Dendritic cell treated with granulocyte-macrophage colony-stimulating factor and Interleukin-4, amounts not matched to agents 40 ng/mL and 50 ng/mL, for 4 days (primary cell): ENCODE data around the gene GNB5.

ENCODE experiments used
- H3K27ac Mint-ChIP-seq: one replicate; pipeline ENCODE4 v1.8.0; 2022; ENCODE audit warnings: mild to moderate bottlenecking, mixed read lengths
- H3K27me3 Mint-ChIP-seq: one replicate; pipeline ENCODE4 v1.8.0; 2022; ENCODE audit warnings: mild to moderate bottlenecking, mixed read lengths
- H3K36me3 Mint-ChIP-seq: one replicate; pipeline ENCODE4 v1.8.0; 2022; ENCODE audit warnings: low read depth, mixed read lengths
- H3K4me1 Mint-ChIP-seq: one replicate; pipeline ENCODE4 v1.8.0; 2022; ENCODE audit warnings: low read depth, mixed read lengths
- H3K4me3 Mint-ChIP-seq: one replicate; pipeline ENCODE4 v1.8.0; 2022; ENCODE audit warnings: mild to moderate bottlenecking, moderate library complexity, mixed read lengths
- H3K9me3 Mint-ChIP-seq: one replicate; pipeline ENCODE4 v1.8.0; 2022; ENCODE audit warnings: mixed read lengths
- intact Hi-C: fragments of 100-400 bp; cut with micrococcal nuclease; formaldehyde crosslinking; loops from one replicate; pipeline ENCODE4 v1.15.0; 2022

GNB5 gene

DNA sequence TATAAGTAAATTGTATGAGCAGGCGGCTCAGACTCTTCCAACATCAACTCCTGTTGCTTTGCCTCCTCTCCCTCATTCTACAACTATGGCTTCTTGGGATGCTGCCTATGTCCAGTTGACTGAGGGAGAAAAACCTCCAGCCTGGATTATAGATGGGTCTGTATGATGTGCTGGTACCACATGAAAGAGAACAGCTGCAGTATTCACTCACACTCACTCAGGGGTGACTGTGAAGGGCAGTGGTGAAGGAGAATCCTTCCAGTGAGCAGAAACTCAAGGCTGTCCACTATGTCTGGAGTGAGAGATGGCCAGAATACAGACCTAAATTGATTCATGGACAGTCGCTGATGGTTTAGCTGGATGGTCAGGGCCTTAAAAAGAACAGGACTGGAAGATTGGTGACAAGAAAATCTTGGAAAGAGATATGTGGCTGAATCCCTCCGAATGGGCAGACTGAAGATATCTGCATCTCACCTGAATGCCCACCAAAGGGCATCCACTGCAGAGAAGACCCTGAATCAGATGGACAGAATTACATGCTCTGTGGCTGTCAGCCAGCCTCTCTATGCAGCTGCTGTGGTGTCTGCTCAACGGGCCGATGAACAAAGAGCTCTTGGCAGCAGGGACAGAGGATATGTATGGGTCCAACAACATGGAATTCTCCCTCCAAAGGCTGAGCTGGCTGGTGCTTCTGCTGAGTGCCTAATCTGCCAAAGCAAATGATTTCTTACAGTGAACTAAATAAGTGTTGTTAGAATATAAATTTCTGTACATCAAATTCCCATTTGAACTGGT lies 76.7 kb downstream of the GNB5 start:
- Mint-ChIP-seq H3K9me3 (no peaks in the 10 kb centered on the region), H3K27ac (no peak overlapping the region), H3K4me3 (no peak overlapping the region), H3K27me3 (peaks cover 47% of the 10 kb centered on the region), H3K36me3 (no peaks in the 10 kb centered on the region), H3K4me1 (peaks cover 18% of the 10 kb centered on the region)
- intact Hi-C loops: no loop called here

DNA sequence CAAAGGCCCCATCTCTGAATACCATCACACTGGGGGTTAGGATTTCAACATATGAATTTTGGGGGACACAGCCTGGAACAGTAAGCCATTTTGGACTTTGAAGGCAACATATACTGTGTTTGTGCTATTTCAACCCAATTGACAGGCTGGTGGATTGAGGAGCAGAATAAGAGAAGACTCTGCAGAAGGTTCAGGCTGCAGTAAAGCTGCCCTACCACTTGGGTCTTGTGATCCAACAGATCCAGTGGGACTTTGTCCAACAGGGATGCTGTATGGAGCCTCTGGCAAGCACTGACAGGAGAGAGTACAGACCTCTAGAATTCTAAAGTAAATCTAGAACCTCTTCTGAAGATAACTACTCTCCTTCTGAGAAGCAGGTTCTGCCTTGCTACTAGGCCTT lies 77.5 kb downstream of the GNB5 start:
- no peak overlapping the region for H3K4me3 Mint-ChIP-seq
- no peaks in the 10 kb centered on the region for H3K9me3 Mint-ChIP-seq
- peaks cover 13% of the 10 kb centered on the region for H3K4me1 Mint-ChIP-seq
- H3K27me3 Mint-ChIP-seq: peaks cover 49% of the 10 kb centered on the region
- intact Hi-C loops: no loop called here
- no peaks in the 10 kb centered on the region for H3K36me3 Mint-ChIP-seq
- H3K27ac Mint-ChIP-seq: no peak overlapping the region

DNA sequence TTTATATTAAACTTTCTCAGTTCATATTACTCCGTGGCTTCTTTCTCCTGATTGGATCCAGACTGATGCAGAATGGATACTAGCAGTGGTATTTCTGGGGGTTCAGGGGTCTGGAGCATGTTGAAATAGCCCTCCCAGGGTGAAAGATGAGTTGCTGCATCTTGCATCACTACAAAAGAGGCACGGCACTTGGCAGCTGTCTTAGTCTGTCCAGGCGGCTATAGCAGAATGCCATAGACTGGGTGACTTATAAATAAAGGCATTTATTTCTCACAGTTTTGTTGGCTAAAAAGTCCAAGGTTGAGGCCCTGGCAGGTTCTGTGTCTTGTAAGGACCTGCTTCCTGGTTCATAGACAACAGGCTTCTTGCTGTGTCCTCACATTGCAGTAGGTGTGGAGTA lies 78.0 kb downstream of the GNB5 start:
- H3K27me3 Mint-ChIP-seq: peaks cover 49% of the 10 kb centered on the region
- intact Hi-C loops: no loop called here
- no peak overlapping the region for H3K27ac Mint-ChIP-seq
- no peak overlapping the region for H3K4me3 Mint-ChIP-seq
- no peaks in the 10 kb centered on the region for H3K36me3 Mint-ChIP-seq
- H3K4me1 Mint-ChIP-seq: peaks cover 12% of the 10 kb centered on the region
- H3K9me3 Mint-ChIP-seq: no peaks in the 10 kb centered on the region

DNA sequence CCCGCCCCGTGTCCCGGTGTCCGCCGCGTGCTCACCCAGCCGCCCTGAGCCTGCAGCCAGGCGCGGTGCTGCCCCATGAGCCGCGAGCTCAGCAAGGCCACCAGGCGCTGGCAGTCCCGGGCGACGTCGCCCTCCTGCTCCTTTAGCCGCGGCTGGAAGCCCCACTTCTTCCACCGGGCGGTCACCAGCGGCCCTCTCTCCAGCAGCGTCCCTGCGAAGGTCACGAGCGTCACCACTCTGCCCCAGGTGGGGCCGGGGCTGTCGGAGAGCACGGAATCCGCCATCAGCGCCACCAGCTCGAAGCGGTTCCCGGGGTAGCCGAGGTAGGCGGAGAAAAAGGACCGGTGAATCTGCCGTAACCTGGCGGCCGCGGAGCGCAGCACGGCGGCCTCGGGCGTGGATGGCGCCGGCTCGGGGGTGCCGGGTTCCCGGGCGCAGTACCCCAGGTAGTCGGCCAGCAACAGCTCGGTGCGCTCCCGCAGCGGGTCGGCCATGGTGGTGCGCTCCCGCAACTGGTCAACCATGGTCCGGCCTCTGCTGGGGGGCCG lies 78.9 kb downstream of the GNB5 start:
- intact Hi-C loops: no loop called here
- Mint-ChIP-seq H3K27ac (peak overlapping the region; percentile 52), H3K27me3 (peaks cover 45% of the 10 kb centered on the region), H3K9me3 (no peaks in the 10 kb centered on the region), H3K4me1 (peaks cover 12% of the 10 kb centered on the region), H3K4me3 (peak overlapping the region; percentile 69), H3K36me3 (no peaks in the 10 kb centered on the region)

DNA sequence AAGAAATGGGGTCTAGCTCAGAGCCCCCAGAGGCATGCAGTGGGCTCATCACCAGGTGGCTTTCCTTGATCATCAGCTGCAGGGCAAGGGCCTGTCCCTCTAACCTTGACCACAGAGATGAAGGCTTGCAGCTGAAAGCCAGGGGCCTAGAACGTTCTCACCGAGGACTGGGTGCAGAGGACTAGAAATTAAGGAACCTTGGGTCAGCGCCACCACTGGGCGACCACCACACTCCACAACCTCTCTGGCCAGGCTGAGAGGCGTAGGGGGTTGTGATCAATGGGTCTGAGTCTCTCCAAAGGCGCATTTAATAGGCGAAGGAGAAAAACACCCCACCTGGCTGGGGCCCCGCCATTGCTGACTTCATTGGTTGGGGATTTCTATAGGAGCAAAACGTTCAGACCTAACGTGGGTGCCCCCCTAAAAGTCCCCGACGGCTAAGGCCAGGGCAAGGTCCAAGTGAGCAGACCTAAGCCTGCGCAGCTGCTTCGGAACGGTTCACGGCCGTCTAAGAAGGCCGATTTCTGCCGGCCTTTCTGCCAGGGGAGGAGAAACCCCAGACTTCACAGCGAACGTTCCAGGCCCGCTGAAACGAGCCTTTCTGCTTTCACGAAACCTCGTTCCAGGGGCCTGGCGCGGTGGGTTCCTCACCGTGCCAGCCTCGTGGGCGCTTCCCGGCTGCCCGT lies 79.5 kb downstream of the GNB5 start:
- H3K36me3 Mint-ChIP-seq: no peaks in the 10 kb centered on the region
- intact Hi-C loops: no loop called here
- peaks cover 44% of the 10 kb centered on the region for H3K27me3 Mint-ChIP-seq
- H3K9me3 Mint-ChIP-seq: no peaks in the 10 kb centered on the region
- peak overlapping the region; percentile 52 for H3K27ac Mint-ChIP-seq
- H3K4me3 Mint-ChIP-seq: peak overlapping the region; percentile 69
- peaks cover 12% of the 10 kb centered on the region for H3K4me1 Mint-ChIP-seq

DNA sequence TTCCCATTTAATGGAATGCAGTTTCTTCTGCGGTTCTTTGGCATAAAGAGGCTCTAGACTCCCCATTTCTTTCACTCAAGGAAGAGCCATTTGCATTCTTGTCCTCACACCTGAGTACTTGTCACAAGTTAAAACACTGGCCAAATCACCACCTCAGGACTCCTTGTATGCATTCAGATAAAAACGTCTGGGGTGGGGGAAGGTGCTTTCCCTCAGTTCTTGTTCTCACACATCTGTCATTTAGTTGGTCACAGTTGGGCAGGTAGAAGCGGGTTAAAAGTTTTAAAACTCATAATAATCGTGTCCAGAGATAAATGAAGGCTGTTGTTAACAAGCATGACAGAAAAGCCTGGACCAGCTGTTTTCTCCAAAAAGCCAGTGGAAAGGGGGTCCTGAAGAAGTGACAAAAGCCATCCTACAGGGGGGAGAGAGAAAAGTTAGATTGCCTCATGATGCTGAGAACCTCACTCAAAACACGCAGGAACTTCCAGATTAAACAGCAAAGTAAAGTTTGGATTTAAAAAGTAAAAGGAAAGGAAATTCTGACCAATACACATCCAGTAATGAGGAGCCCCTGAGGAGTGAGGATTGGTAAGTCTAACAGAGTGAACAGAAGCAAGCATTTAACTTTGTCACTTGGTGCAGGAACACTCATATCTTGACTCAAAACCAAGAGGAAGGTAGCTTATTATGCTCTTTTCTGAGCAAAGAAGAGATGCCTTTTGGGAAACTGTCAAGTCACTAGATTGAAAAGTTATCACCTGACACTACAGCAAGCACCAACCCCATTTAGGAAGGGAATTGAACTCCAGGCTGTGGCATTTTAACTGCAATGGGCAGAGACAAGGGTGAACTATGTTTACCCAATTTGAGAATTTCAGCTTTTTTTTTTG lies 81.4 kb downstream of the GNB5 start:
- Mint-ChIP-seq H3K27ac (no peak overlapping the region), H3K4me3 (no peak overlapping the region), H3K36me3 (no peaks in the 10 kb centered on the region), H3K9me3 (no peaks in the 10 kb centered on the region), H3K27me3 (peaks cover 41% of the 10 kb centered on the region), H3K4me1 (peaks cover 14% of the 10 kb centered on the region)
- intact Hi-C loops: no loop called here

DNA sequence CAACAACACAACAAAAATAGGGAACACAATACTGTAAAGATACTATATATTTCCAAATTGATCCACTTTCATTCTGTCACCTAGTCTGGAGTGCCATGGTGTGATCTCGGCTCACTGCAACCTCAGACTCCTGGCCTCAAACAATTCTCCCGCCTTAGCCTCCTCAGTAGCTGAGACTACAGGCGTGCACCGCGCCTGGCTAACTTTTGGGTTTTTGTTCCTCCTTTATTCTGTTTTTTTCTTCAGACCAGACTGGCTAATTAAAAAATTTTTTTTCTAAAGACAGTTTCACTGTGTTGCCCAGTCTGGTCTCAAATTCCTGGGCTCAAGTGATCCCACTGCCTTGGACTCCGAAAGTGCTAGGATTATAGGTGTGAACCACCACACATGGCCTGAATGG lies 84.0 kb downstream of the GNB5 start:
- H3K27me3 Mint-ChIP-seq: peaks cover 24% of the 10 kb centered on the region
- H3K36me3 Mint-ChIP-seq: no peaks in the 10 kb centered on the region
- H3K9me3 Mint-ChIP-seq: no peaks in the 10 kb centered on the region
- intact Hi-C loops: no loop called here
- peaks cover 18% of the 10 kb centered on the region for H3K4me1 Mint-ChIP-seq
- H3K27ac Mint-ChIP-seq: no peak overlapping the region
- H3K4me3 Mint-ChIP-seq: no peak overlapping the region

DNA sequence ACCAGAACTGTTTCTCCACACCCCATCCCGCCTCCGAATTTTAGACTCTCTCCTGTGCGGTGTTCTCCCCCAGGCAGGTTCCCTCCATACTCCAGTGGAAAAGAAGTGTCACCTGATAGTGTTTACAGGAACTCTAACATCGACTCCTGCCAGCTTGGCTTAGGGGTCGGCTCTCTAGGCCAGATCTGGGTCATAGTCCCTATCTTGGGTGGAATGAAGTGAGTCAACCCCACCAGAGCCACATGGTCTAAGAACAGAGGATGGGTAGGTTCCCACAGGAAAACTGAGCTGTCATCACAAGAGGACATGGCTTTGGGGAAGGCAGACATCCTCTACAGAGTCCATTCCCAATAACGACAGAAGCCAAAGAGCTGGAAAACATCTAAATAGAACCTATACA lies 84.6 kb downstream of the GNB5 start:
- H3K27ac Mint-ChIP-seq: no peak overlapping the region
- H3K27me3 Mint-ChIP-seq: peaks cover 18% of the 10 kb centered on the region
- intact Hi-C loops: no loop called here
- H3K4me1 Mint-ChIP-seq: peaks cover 15% of the 10 kb centered on the region
- H3K4me3 Mint-ChIP-seq: no peak overlapping the region
- no peaks in the 10 kb centered on the region for H3K36me3 Mint-ChIP-seq
- H3K9me3 Mint-ChIP-seq: no peaks in the 10 kb centered on the region

DNA sequence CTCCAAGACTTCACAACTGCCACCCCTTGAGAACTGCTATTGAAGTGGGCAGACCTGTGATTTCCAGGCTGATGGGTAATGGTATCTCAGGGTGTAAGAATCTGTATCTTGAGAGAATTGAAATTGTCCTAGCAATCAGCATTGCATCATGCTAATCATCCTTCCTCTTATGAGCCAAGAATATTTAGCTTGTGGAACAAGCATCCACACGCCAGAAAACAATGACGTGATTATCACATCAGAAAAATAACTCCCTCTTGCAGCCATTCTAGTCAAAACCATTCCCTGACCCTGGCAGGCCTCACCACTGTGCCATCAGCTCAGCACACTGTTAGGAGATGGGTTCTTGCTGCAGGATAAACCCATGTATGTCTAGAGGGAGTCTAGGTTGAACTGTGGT lies 85.3 kb downstream of the GNB5 start:
- Mint-ChIP-seq H3K4me1 (peaks cover 15% of the 10 kb centered on the region), H3K36me3 (no peaks in the 10 kb centered on the region), H3K4me3 (no peak overlapping the region), H3K27ac (no peak overlapping the region), H3K27me3 (peaks cover 10% of the 10 kb centered on the region), H3K9me3 (no peaks in the 10 kb centered on the region)
- intact Hi-C loops: no loop called here

DNA sequence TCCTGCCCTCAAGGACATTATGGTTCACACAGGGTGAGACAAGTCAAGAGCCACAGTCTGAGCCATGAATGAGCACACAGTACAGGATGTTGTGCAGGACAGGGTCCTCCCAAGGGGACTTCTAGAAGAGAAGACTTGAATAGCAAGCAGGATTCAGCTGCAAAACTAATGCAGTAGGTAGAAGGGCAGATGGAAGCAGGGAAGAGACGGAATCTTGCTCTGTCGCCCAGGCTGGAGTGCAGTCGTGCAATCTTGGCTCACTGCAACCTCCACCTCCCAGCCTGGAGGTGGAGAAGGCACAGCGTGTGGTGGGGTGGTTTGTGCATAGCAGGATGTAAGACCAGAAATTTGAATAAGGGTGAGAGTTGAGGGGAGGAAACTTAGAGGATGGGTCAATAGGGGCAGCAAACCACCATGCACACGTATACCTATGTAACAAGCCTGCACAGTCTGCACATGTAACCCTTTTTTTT lies 86.6 kb downstream of the GNB5 start:
- Mint-ChIP-seq H3K9me3 (no peaks in the 10 kb centered on the region), H3K4me1 (peaks cover 16% of the 10 kb centered on the region), H3K36me3 (no peaks in the 10 kb centered on the region), H3K4me3 (no peak overlapping the region), H3K27me3 (peaks cover 5% of the 10 kb centered on the region), H3K27ac (no peak overlapping the region)
- intact Hi-C loops: loop anchor here (5.0 kb wide), 1 partner anchor 33 kb away; no protein-coding TSS in a partner anchor

DNA sequence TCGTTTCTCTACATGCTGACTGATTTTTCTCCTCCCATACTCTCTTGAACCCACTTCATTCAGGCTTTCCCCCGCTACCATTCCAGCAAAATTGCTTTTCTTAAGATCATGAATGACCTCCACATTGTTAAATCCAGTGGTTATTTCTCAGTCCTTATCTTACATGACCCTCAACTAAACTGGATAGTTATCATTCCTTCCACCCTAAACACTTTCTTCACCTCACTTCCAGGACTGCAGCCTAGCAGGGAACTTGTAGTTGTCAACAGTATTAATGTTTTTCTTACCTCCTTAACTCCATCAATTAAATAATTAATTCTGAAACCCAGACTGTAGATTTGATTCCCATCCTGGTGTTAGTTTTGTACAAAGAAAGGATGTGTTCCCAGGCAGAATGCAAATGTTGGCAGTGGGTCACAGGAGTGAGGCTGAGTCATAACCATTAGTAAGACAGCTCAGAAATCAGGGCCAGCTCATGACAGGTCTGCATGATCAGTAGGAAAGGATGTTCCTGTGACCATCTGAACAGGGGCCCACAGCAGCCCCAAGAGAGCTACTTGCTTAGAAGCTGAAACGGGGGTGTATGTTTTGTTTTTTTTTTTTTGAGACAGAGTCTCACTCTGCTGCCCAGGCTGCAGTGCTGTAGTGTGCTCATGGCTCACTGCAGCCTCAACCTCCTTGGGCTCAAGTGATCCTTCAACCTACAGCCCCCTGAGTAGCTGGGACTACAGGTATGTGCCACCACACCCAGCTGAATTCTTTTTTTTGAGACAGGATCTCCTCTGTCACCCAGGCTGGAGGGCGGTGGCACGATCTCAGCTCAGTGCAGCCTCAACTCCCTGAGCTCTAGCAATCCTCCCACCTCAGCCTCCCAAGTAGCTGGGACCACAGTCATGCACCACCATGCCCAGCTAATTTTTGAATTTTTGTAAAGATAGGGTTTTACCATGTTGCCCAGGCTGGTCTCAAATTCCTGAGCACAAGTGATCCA lies 87.7 kb downstream of the GNB5 start:
- Mint-ChIP-seq H3K27me3 (peaks cover 2% of the 10 kb centered on the region), H3K27ac (peak overlapping the region; percentile 33), H3K36me3 (no peaks in the 10 kb centered on the region), H3K4me1 (peaks cover 23% of the 10 kb centered on the region), H3K4me3 (no peak overlapping the region), H3K9me3 (no peaks in the 10 kb centered on the region)
- intact Hi-C loops: loop anchor here (5.0 kb wide), 1 partner anchor 34 kb away; no protein-coding TSS in a partner anchor

DNA sequence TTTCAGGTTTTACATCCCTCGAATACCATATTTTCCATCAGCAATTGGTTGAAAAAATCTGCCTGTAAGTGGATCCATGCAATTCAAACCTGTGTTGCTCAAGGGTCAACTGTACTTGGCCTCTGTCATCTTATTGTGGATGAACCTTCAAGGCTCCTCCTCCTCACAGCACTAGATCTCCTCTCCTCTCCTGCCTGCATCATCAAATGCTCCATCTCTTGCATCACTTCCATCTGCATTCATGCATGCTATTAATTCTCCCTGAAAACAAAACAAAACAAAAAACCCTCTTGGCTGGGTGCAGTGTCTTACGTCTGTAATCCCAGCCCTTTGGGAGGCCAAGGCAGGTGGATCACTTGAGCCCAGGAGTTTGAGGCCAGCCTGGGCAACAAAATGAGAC lies 88.7 kb downstream of the GNB5 start:
- no peaks in the 10 kb centered on the region for H3K9me3 Mint-ChIP-seq
- peaks cover 2% of the 10 kb centered on the region for H3K27me3 Mint-ChIP-seq
- H3K27ac Mint-ChIP-seq: no peak overlapping the region
- no peak overlapping the region for H3K4me3 Mint-ChIP-seq
- peaks cover 28% of the 10 kb centered on the region for H3K4me1 Mint-ChIP-seq
- intact Hi-C loops: loop anchor here (5.0 kb wide), 1 partner anchor 35 kb away; no protein-coding TSS in a partner anchor
- H3K36me3 Mint-ChIP-seq: no peaks in the 10 kb centered on the region
